Measurements from ENCODE around the gene ACOT9. TPM values are rescaled to one million over a fixed set of nuclear protein-coding genes. Genes with fewer than 3 reads are reported as not detected.
"Not testable (repeated sequence)": the region's sequence is repeated elsewhere in the genome, so short reads cannot be mapped to it uniquely, and the experiment has no call there.

ACOT9 gene
- total RNA-seq, 1 experiment from 2014 or later, result 44.5 TPM

DNA sequence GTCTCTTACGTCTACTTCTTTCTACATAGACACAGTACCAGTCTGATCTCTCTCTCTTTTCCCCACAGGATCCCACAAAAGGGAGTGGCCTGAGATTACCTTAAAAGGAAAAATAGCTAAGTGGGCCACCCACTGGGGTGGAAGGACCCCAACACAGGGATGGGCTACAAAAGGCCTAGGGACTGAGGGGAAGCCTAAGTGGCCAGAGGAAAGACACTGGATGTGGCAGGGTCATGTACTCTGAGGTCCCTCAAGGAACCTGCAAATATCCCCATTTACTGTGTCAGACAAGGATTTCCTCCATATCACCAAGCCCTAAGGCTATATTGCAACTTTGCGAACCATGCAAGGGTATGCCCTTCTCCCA, 82.3 kb downstream of the ACOT9 start:
- POLR2A ChIA-PET, result no interaction called here
- intact Hi-C loops (cut with micrococcal nuclease; ENCODE audit: unreplicated experiment), result no loop called here
- BruUV-seq (replicated peaks), result no TSS peak

DNA sequence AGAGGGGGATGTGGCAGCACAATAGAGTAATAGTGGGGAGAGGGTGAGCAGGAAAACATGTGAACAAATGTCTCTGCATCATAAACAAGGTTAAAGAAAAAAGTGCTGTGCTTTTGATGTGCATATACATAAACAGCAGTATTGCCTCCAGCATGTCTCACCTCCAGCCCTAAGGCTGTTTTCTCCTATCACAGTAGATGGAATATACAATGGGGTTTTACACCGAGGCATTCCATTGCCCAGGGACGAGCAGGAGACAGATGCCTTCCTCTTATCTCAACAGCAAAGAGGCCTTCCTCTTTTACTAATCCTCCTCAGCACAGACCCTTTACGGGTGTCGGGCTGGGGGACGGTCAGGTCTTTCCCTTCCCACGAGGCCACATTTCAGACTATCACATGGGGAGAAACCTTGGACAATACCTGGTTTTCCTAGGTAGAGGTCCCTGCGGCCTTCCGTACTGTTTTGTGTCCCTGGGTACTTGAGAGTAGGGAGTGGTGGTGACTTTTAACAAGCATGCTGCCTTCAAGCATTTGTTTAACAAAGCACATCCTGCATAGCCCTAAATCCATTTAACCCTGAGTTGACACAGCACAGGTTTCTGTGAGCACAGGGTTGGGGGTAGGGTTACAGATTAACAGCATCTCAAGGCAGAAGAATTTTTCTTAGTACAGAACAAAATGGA, 82.9 kb downstream of the ACOT9 start:
- in situ Hi-C loops (cut with HindIII; ENCODE audit: low pct_unique_long_range_greater_than_20kb, low sequenced_read_pairs); CTCF ChIA-PET; H3K4me3 ChIP-seq (ENCODE audit: low read depth in 2 of 2, low read length in 2 of 2); H3K27me3 ChIP-seq (ENCODE audit: control insufficient read depth, insufficient read depth, low read length); H3K27ac ChIP-seq (ENCODE audit: low read length); ATAC-seq; intact Hi-C loops (cut with micrococcal nuclease; ENCODE audit: unreplicated experiment); DNase-seq (ENCODE audit: low read depth, low spot score); H3K36me3 ChIP-seq (ENCODE audit: control insufficient read depth, insufficient read depth, low read length); H3K4me1 ChIP-seq (ENCODE audit: control insufficient read depth, insufficient read depth, low read length); POLR2A ChIA-PET; BruUV-seq (replicated peaks); H3K9me3 ChIP-seq (ENCODE audit: control insufficient read depth, insufficient read depth, low read depth, low read length): not testable (repeated sequence)

More for the DNA sequence above, 82.3 kb downstream of the ACOT9 start:
- CTCF ChIA-PET, result no interaction called here
- in situ Hi-C loops (cut with HindIII; ENCODE audit: low pct_unique_long_range_greater_than_20kb, low sequenced_read_pairs), result no loop called here
- Histone ChIP-seq H3K4me1 (ENCODE audit: control insufficient read depth, insufficient read depth, low read length) (no peaks in the 10 kb centered on the region), H3K4me3 (ENCODE audit: low read depth in 2 of 2, low read length in 2 of 2) (no peak overlapping the region), H3K27ac (ENCODE audit: low read length) (no peak overlapping the region), H3K36me3 (ENCODE audit: control insufficient read depth, insufficient read depth, low read length) (no peaks in the 10 kb centered on the region), H3K9me3 (ENCODE audit: control insufficient read depth, insufficient read depth, low read depth, low read length) (no peaks in the 10 kb centered on the region), H3K27me3 (ENCODE audit: control insufficient read depth, insufficient read depth, low read length) (no peaks in the 10 kb centered on the region)
- DNase-seq (ENCODE audit: low read depth, low spot score), result no peak
- TF ChIP-seq POLR2AphosphoS5 (IDR thresholded peaks at IDR 0.05; ENCODE audit: low read depth, low read length), result no peak
- TF ChIP-seq SIN3A (IDR thresholded peaks at IDR 0.05; ENCODE audit: borderline replicate concordance, insufficient read depth, low read depth, low read length), result no peak
- TF ChIP-seq, protein P1, sequence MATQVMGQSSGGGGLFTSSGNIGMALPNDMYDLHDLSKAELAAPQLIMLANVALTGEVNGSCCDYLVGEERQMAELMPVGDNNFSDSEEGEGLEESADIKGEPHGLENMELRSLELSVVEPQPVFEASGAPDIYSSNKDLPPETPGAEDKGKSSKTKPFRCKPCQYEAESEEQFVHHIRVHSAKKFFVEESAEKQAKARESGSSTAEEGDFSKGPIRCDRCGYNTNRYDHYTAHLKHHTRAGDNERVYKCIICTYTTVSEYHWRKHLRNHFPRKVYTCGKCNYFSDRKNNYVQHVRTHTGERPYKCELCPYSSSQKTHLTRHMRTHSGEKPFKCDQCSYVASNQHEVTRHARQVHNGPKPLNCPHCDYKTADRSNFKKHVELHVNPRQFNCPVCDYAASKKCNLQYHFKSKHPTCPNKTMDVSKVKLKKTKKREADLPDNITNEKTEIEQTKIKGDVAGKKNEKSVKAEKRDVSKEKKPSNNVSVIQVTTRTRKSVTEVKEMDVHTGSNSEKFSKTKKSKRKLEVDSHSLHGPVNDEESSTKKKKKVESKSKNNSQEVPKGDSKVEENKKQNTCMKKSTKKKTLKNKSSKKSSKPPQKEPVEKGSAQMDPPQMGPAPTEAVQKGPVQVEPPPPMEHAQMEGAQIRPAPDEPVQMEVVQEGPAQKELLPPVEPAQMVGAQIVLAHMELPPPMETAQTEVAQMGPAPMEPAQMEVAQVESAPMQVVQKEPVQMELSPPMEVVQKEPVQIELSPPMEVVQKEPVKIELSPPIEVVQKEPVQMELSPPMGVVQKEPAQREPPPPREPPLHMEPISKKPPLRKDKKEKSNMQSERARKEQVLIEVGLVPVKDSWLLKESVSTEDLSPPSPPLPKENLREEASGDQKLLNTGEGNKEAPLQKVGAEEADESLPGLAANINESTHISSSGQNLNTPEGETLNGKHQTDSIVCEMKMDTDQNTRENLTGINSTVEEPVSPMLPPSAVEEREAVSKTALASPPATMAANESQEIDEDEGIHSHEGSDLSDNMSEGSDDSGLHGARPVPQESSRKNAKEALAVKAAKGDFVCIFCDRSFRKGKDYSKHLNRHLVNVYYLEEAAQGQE (IDR thresholded peaks at IDR 0.05; ENCODE audit: insufficient read depth in 1 of 2, low read depth in 2 of 2, low read length in 1 of 2), result no peak
- TF ChIP-seq, protein P2, sequence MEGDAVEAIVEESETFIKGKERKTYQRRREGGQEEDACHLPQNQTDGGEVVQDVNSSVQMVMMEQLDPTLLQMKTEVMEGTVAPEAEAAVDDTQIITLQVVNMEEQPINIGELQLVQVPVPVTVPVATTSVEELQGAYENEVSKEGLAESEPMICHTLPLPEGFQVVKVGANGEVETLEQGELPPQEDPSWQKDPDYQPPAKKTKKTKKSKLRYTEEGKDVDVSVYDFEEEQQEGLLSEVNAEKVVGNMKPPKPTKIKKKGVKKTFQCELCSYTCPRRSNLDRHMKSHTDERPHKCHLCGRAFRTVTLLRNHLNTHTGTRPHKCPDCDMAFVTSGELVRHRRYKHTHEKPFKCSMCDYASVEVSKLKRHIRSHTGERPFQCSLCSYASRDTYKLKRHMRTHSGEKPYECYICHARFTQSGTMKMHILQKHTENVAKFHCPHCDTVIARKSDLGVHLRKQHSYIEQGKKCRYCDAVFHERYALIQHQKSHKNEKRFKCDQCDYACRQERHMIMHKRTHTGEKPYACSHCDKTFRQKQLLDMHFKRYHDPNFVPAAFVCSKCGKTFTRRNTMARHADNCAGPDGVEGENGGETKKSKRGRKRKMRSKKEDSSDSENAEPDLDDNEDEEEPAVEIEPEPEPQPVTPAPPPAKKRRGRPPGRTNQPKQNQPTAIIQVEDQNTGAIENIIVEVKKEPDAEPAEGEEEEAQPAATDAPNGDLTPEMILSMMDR (IDR thresholded peaks at IDR 0.05), result no peak
- TF ChIP-seq TCF7L2 (IDR thresholded peaks at IDR 0.05; ENCODE audit: low read depth, low read length), result no peak
- ATAC-seq, result no peak

DNA sequence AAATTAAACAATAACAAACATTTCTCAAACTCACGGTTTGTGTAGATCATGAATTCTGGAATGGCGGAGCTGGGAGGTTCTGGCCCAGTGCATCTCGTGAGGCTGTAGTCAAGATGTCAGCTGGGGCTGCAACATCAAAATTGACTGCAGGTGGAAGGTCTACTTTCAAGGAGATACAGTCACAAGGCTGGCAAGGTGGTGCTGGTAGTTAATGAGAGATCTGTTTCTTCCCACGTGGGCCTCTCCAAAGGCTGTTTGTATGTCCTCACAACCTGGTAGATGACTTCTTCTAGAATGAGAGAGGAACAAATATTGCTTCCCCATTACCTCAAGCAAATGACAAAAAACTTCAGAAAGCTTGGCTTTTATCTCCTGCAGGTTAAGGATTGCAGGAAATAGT, 83.7 kb downstream of the ACOT9 start:
- BruUV-seq (replicated peaks), result no TSS peak

More for the DNA sequence above, 83.7 kb downstream of the ACOT9 start:
- intact Hi-C loops (cut with micrococcal nuclease; ENCODE audit: unreplicated experiment) (no loop called here), in situ Hi-C loops (cut with HindIII; ENCODE audit: low pct_unique_long_range_greater_than_20kb, low sequenced_read_pairs) (no loop called here)
- ChIA-PET CTCF (no interaction called here), POLR2A (no interaction called here)
- Histone ChIP-seq H3K27ac (ENCODE audit: low read length) (no peak overlapping the region), H3K4me1 (ENCODE audit: control insufficient read depth, insufficient read depth, low read length) (no peaks in the 10 kb centered on the region), H3K27me3 (ENCODE audit: control insufficient read depth, insufficient read depth, low read length) (no peaks in the 10 kb centered on the region), H3K9me3 (ENCODE audit: control insufficient read depth, insufficient read depth, low read depth, low read length) (no peaks in the 10 kb centered on the region), H3K4me3 (ENCODE audit: low read depth in 2 of 2, low read length in 2 of 2) (no peak overlapping the region), H3K36me3 (ENCODE audit: control insufficient read depth, insufficient read depth, low read length) (no peaks in the 10 kb centered on the region)
- TF ChIP-seq, protein P1 (IDR thresholded peaks at IDR 0.05; ENCODE audit: insufficient read depth in 1 of 2, low read depth in 2 of 2, low read length in 1 of 2), result no peak
- TF ChIP-seq TCF7L2 (IDR thresholded peaks at IDR 0.05; ENCODE audit: low read depth, low read length), result no peak
- DNase-seq (ENCODE audit: low read depth, low spot score) (no peak), ATAC-seq (no peak)
